HG03432 (cell line): Measurements from ENCODE around the gene GSG1.
"Not testable (repeated sequence)": the region's sequence is repeated elsewhere in the genome, so short reads cannot be mapped to it uniquely, and the experiment has no call there.

Experiments
- ATAC-seq: cut with Tn5 transposase; IDR thresholded peaks from one replicate; pipeline ENCODE4 v1.9.1; 2021; ENCODE audit warnings: mild to moderate bottlenecking, moderate library complexity; ENCODE audit not compliant: unreplicated experiment

The GSG1 gene

GRCh38 chr12:13093191-13093847, 10.1 kb downstream of the GSG1 start:
- ATAC-seq, result no peak

DNA sequence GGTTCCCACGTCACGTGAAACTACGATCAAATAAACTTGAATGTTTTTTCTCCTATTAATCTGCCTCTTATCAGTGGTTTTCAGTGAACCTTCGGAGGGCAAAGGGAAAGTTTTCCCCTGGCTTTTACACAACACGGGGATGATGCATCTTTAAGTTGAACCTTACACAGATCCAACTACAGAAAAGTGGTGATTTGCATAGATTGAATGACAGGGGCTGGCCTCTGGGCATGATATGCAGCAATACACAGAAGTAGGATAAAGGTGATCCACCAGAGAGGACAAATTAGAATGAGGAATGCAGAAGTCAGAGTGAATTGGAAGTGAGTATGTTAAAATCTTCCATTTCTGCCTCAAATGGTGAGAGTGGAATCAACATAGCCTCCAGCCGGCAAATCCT, 11.6 kb downstream of the GSG1 start:
- no peak for ATAC-seq

DNA sequence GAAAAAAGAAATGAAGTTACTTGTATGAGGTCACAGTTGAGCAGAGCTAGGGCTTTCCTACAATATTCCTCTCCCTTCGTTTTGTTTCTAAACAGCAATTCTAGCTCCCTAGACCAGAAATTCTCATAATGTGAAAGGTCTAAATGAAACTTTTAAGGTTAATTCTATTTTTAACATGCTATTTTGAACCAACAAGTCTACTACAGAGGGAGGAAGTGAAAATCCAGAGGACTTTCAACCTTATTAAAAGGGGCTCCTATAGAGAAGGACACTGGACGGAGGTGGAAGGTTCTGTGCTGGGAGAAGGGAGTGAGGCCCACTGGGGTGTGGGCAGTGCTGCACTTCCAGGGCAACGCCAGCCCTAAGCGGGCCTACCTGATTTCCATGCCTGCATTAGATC, 13.4 kb downstream of the GSG1 start:
- no peak for ATAC-seq

GRCh38 chr12:13088496-13088895, 15.0 kb downstream of the GSG1 start:
- no peak for ATAC-seq

GRCh38 chr12:13087766-13088165, 15.7 kb downstream of the GSG1 start:
- no peak for ATAC-seq

- ATAC-seq, result no peak
Observed at GRCh38 chr12:13085968-13086686, 17.3 kb downstream of the GSG1 start.

DNA sequence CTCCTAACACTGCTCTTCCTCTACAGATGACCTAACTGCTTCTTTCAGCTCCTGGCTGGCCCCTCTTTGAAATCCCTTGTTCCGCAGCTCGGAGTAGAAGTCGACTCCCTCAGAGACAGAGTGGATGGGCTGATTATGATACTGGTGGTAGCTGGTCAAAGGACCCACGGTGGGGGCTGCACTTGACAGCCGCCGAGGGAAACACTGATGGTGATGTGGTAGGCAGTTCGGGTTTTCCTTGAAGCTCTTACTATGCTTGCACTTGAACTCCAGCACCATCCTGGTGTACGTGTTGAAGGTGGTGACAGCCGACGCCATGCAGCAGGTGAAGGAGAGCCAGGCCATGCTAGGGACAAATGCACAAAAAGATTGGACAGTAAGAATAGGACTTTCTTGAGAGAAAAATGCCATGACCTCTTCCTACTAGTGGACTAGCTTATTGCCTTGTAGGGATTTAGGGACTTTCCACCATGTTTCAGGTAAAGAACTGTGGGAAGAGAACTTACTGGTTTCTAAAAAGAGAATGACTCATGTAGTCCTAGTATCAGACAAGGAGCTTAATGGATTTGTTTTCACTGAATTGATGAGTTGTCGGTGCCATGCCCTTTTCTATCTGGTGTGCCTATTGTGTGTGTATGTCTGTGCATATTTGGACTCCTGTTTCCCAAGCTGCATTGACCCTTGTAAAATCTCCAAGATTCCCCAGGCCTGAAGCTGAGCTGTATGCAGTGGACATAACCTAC, 18.4 kb downstream of the GSG1 start:
- no peak for ATAC-seq

- not testable (repeated sequence) for ATAC-seq
Observed at GRCh38 chr12:13083638-13084037, 19.8 kb downstream of the GSG1 start.

DNA sequence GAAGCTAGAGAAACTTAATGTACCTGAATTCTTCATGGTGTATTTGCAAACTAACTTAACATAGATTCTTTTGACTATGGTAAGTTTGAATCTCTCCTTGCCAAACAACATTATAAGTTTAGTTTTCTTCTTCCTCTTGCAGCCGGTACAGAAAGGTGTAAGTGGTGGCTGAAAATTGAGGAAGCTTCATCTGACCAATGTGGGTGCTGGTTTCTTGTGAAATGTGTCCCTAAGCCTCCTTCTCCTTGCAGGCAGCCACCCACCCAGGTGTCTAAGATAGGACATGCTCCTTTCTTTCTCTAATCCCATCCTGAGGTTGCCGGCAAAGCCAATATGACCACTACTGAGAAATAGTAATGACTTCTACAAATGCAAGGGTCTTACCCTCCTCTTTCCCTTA, 20.6 kb downstream of the GSG1 start:
- ATAC-seq, result no peak

DNA sequence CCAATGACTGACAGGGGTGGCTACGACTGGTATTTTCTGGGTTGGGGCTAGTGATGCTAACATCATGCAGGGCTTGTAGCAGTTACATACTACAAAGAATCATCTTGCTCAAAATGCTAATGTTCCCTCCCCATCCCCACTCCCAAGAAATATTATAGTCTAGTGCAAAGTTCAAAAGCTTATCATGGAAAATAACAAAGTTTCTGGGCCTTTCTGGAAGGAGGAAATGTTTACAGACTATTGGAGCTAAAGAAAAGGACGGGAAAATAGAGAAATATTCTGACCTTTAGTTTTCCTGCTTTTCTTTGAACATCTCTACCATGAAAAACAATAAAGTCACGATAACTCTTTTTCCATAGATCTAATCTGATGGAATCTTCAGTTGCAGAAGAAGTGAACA, 23.2 kb downstream of the GSG1 start:
- no peak for ATAC-seq

GRCh38 chr12:13079440-13079906, 24.0 kb downstream of the GSG1 start:
- ATAC-seq, result no peak

- no peak for ATAC-seq
Observed at GRCh38 chr12:13075786-13076570, 27.5 kb downstream of the GSG1 start.

DNA sequence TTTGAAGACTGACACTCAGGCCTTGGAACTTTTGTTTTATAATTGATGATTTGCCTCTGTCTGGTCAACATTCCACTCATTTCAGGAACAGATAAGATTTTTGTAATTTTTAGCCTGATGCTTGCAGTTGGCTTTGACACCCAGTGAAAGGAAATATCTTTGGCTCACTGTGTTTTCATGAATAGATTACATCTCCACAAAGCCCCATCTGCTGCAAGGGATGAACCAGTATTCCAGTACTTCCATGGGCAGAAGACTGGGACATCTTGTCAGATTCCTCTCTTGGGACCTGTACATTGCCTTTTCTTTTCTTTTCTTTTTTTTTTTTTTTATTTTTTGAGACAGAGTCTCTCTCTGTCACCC, 28.4 kb downstream of the GSG1 start:
- no peak for ATAC-seq

- ATAC-seq, result no peak
Observed at GRCh38 chr12:13074396-13075117, 28.9 kb downstream of the GSG1 start.

DNA sequence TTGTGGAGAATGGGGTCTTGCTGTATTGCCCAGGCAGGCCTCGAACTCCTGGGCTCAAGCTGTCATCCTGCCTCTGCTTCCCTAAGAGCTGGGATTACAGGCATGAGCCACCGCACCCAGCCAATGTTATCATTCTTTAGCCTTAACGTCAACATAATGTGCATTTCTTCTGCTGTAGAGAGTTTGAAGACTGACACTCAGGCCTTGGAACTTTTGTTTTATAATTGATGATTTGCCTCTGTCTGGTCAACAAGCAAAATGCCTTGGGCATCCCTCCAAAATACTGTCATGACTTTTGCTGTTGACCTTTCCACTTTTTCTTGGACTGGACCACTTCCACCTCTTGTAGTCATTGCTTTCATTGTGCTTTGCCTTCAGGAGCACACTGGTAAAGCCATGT, 30.3 kb downstream of the GSG1 start:
- no peak for ATAC-seq

- ATAC-seq, result no peak
Observed at GRCh38 chr12:13071305-13072280, 31.9 kb downstream of the GSG1 start.

DNA sequence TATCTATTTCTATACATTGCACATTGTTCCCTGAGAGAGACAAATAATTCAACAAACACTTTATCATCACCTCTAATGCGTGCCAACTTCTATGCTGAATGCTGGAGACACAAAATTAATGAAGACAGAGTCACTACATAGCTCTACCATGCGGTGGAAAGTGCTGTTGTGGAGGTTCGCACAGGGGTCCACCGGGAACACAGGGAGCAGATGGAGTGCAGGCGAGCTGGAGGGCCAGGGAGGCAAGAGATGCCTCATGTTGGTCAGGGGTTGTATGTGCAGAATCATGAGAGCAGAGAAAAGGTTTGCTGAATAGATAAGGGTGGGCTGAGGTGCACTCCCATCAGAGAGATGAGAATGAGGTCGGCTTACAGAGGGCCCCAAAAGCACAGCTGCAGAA, 34.1 kb downstream of the GSG1 start:
- no peak for ATAC-seq

- no peak for ATAC-seq
Observed at GRCh38 chr12:13067322-13067721, 36.1 kb downstream of the GSG1 start.

GRCh38 chr12:13066459-13066858, 37.0 kb downstream of the GSG1 start:
- ATAC-seq, result no peak
